IMR-90 (cell line): ENCODE results near the gene DCTD. TPM values are rescaled to one million over a fixed set of nuclear protein-coding genes. Genes with fewer than 3 reads are reported as not detected.

Source experiments
- ATAC-seq: fragments of 200-7000 bp; cut with Tn5 transposase; 2 replicates; pipeline ENCODE4 v1.9.1; 2020; ENCODE audit warnings: low read depth, mild to moderate bottlenecking, moderate library complexity
- BruUV-seq: library from RNA; stranded (reverse); fragments of 400-500 nt; replicated peaks from 2 replicates; lab custom pipeline; 2021; lab: Mats Ljungman, UMichigan
- CTCF ChIA-PET: fragments of 300-600 bp; formaldehyde crosslinking; extraction: SDS; loops from one replicate; lab custom pipeline; 2021; ENCODE audit warnings: antibody characterized with exemption; lab: Yijun Ruan, JAX
- POLR2A ChIA-PET: fragments of 300-600 bp; sonication (Branson Sonifier 250); formaldehyde crosslinking; loops from one replicate; lab custom pipeline; 2022; ENCODE audit warnings: antibody characterized with exemption; ENCODE audit not compliant: unreplicated experiment; lab: Charles Lee
- DNase-seq: peaks from one replicate; pipeline ENCODE4 v3.0.0; 2013
- H2AFZ ChIP-seq: replicated peaks from 2 replicates; pipeline ENCODE3; 2013; ENCODE audit warnings: low read length, mild to moderate bottlenecking; ENCODE audit not compliant: poor library complexity
- H2AK5ac ChIP-seq: 2 replicates; pipeline ENCODE4 v1.6.1; 2013; ENCODE audit warnings: low read depth, low read length, inconsistent platforms
- H2AK9ac ChIP-seq: replicated peaks from 2 replicates; pipeline ENCODE3; 2013; ENCODE audit warnings: mild to moderate bottlenecking, low read depth, low read length, moderate library complexity; ENCODE audit not compliant: poor library complexity
- H2BK120ac ChIP-seq: 2 replicates; pipeline ENCODE4 v1.6.1; 2013; ENCODE audit warnings: low read depth, low read length, inconsistent platforms
- H2BK15ac ChIP-seq: 3 replicates; pipeline ENCODE4 v1.6.1; 2013; ENCODE audit warnings: low read depth, low read length, inconsistent platforms
- H2BK20ac ChIP-seq: 2 replicates; pipeline ENCODE4 v1.6.1; 2013; ENCODE audit warnings: low read depth, mild to moderate bottlenecking, inconsistent platforms, low read length, moderate library complexity
- H2BK5ac ChIP-seq: 2 replicates; pipeline ENCODE4 v1.6.1; 2013; ENCODE audit warnings: mild to moderate bottlenecking, low read depth, low read length, inconsistent platforms; ENCODE audit not compliant: poor library complexity, severe bottlenecking
- H3K14ac ChIP-seq: replicated peaks from 2 replicates; pipeline ENCODE4 v1.6.1; 2013; ENCODE audit warnings: low read depth, low read length, inconsistent platforms
- H3K18ac ChIP-seq: 2 replicates; pipeline ENCODE4 v1.6.1; 2013; ENCODE audit warnings: low read depth, low read length, control low read depth
- H3K23ac ChIP-seq: 2 replicates; pipeline ENCODE4 v1.6.1; 2013; ENCODE audit warnings: low read depth, low read length, inconsistent platforms
- H3K27ac ChIP-seq: 2 replicates; pipeline ENCODE4 v1.5.1; 2013; ENCODE audit warnings: mild to moderate bottlenecking, control low read depth, low read length; ENCODE audit not compliant: insufficient read depth
- H3K27me3 ChIP-seq: 2 replicates; pipeline ENCODE4 v1.6.1; 2013; ENCODE audit warnings: low read length; ENCODE audit not compliant: control insufficient read depth, insufficient read depth
- H3K36me3 ChIP-seq: 2 replicates; pipeline ENCODE4 v1.6.1; 2013; ENCODE audit warnings: low read length, mixed read lengths; ENCODE audit not compliant: control insufficient read depth, insufficient read depth
- H3K4ac ChIP-seq: 2 replicates; pipeline ENCODE4 v1.6.1; 2013; ENCODE audit warnings: low read depth, low read length, inconsistent platforms
- H3K4me1 ChIP-seq: 2 replicates; pipeline ENCODE4 v1.6.1; 2013; ENCODE audit warnings: low read length, mixed read lengths; ENCODE audit not compliant: control insufficient read depth, insufficient read depth
- H3K4me2 ChIP-seq: 2 replicates; pipeline ENCODE4 v1.6.1; 2013; ENCODE audit warnings: low read depth, mild to moderate bottlenecking, control low read depth, low read length, moderate library complexity
- H3K4me3 ChIP-seq: 2 replicates; pipeline ENCODE4 v1.5.1; 2013; ENCODE audit warnings: low read depth, mild to moderate bottlenecking, control low read depth, low read length, moderate library complexity; ENCODE audit not compliant: insufficient read depth
- H3K56ac ChIP-seq: 2 replicates; pipeline ENCODE4 v1.6.1; 2013; ENCODE audit warnings: low read length, inconsistent platforms; ENCODE audit not compliant: insufficient read depth; ENCODE audit errors: extremely low read depth
- H3K79me1 ChIP-seq, 2 experiments: 2 replicates each; pipeline ENCODE4 v1.6.1; 2013; ENCODE audit warnings: low read length in 2 of 2, inconsistent platforms in 1 of 2, low read depth in 1 of 2
- H3K9ac ChIP-seq: 2 replicates; pipeline ENCODE4 v1.6.1; 2013; ENCODE audit warnings: low read depth, low read length, control low read depth
- H3K9me1 ChIP-seq: 2 replicates; pipeline ENCODE4 v1.6.1; 2013; ENCODE audit warnings: low read length, inconsistent platforms; ENCODE audit not compliant: insufficient read depth
- H3K9me3 ChIP-seq: 2 replicates; pipeline ENCODE4 v1.6.1; 2013; ENCODE audit warnings: low read length; ENCODE audit not compliant: control insufficient read depth, insufficient read depth
- H4K20me1 ChIP-seq: 2 replicates; pipeline ENCODE4 v1.6.1; 2013; ENCODE audit warnings: low read length, inconsistent platforms; ENCODE audit not compliant: insufficient read depth
- H4K5ac ChIP-seq: 2 replicates; pipeline ENCODE4 v1.6.1; 2013; ENCODE audit warnings: mild to moderate bottlenecking, low read depth, low read length, control low read depth
- H4K8ac ChIP-seq, 2 experiments: 2 replicates each; pipeline ENCODE4 v1.6.1; 2013; ENCODE audit warnings: low read depth in 2 of 2, low read length in 2 of 2, control low read depth in 1 of 2, inconsistent platforms in 1 of 2
- H4K91ac ChIP-seq: 2 replicates; pipeline ENCODE4 v1.6.1; 2013; ENCODE audit warnings: low read depth, low read length, inconsistent platforms; ENCODE audit not compliant: insufficient read depth
- MAZ ChIP-seq: IDR thresholded peaks from 2 replicates; pipeline ENCODE4 v1.6.1; 2012; ENCODE audit warnings: low read depth, mild to moderate bottlenecking, low read length, improper control_type of control experiment, moderate library complexity, borderline replicate concordance
- POLR2A ChIP-seq: IDR thresholded peaks from 2 replicates; pipeline ENCODE4 v1.6.1; 2012; ENCODE audit warnings: mild to moderate bottlenecking, low read depth, low read length
- RFX5 ChIP-seq: IDR thresholded peaks from 2 replicates; pipeline ENCODE4 v1.8.0; 2012; ENCODE audit warnings: low read depth, mild to moderate bottlenecking, low read length, moderate library complexity
- SMC3 ChIP-seq: fragments of 150-350 bp; IDR thresholded peaks from 2 replicates; pipeline ENCODE4 v1.6.1; 2016; ENCODE audit warnings: low read depth, mild to moderate bottlenecking, antibody characterized with exemption, low read length, moderate library complexity
- USF2 ChIP-seq: fragments of 150-350 bp; IDR thresholded peaks from 2 replicates; pipeline ENCODE4 v1.6.1; 2017; ENCODE audit warnings: mild to moderate bottlenecking, antibody characterized with exemption, low read length, low read depth
- whole genome bisulfite sequencing, 2 experiments: methylation state at CpG; one replicate each; pipeline versions ENCODE4 v1.1.5 to v1.1.7; 2013; ENCODE audit warnings: missing lambda C conversion rate in 2 of 2; ENCODE audit not compliant: insufficient read length in 1 of 2; ENCODE audit errors: extremely low coverage in 2 of 2; 5-methylcytosine and 5-hydroxymethylcytosine counted together
- dilution Hi-C: fragments of 300-500 bp; cut with HindIII; formaldehyde crosslinking; loops from one replicate; pipeline ENCODE4 v1.14.3; 2018; ENCODE audit warnings: low sequenced_read_pairs; ENCODE audit not compliant: unreplicated experiment
- in situ Hi-C: fragments of 300-500 bp; cut with MboI; formaldehyde crosslinking; loops from 3 replicates; pipeline ENCODE4 v1.14.3; 2019; ENCODE audit warnings: low sequenced_read_pairs, inconsistent platforms, mixed read lengths
- intact Hi-C: fragments of 100-400 bp; cut with micrococcal nuclease; formaldehyde crosslinking; loops from 2 replicates; pipeline ENCODE4 v1.10.0; 2022
- polyA plus RNA-seq, 3 experiments: library from polyadenylated mRNA; depleted of rRNA; stranded (reverse); fragments of >200 nt; gene quantifications; 2 replicates each; pipeline ENCODE4 v1.2.3, GENCODE V29; 2012; ENCODE audit warnings: low replicate concordance in 1 of 3
- total RNA-seq: library from RNA; depleted of rRNA; stranded (reverse); fragments of >200 nt; gene quantifications from 2 replicates; pipeline ENCODE4 v1.2.3, GENCODE V29; 2012

DCTD gene
- total and polyA plus RNA-seq, 2 of the 4 experiments (the other 2 are of a cell fraction): 90.3 to 127 TPM

GRCh38 chr4:182877326-182877883 is 39.8 kb downstream of the DCTD start:
- H2AK9ac ChIP-seq: no peak overlapping the region
- no peak overlapping the region for H2BK20ac ChIP-seq
- H2AFZ ChIP-seq: no peak overlapping the region
- H2BK120ac ChIP-seq: no peak overlapping the region
- H2BK5ac ChIP-seq: no peak overlapping the region
- no peaks in the 10 kb centered on the region; the same call in 1 of the 2 replicates for H3K4me1 ChIP-seq
- H3K9me3 ChIP-seq: no peaks in the 10 kb centered on the region
- no peaks in the 10 kb centered on the region for H3K27me3 ChIP-seq
- H4K5ac ChIP-seq: no peak overlapping the region
- no peak overlapping the region for H3K4me3 ChIP-seq
- H3K9me1 ChIP-seq: no peaks in the 10 kb centered on the region; the same call in 1 of the 2 replicates
- no peak overlapping the region for H3K18ac ChIP-seq
- H3K79me1 ChIP-seq: no peaks in the 10 kb centered on the region
- ATAC-seq (no peak), DNase-seq (no peak)
- H4K91ac ChIP-seq: no peak overlapping the region
- no peak overlapping the region for H2BK15ac ChIP-seq
- no TSS peak for BruUV-seq
- CTCF ChIA-PET: no interaction called here
- no peak overlapping the region for H3K4me2 ChIP-seq
- H2AK5ac ChIP-seq: no peak overlapping the region
- no peak overlapping the region for H4K8ac ChIP-seq
- no peak overlapping the region for H3K4ac ChIP-seq
- no peak overlapping the region for H3K23ac ChIP-seq
- peaks cover 4% of the 10 kb centered on the region; the same call in 1 of the 2 replicates for H3K36me3 ChIP-seq
- POLR2A ChIA-PET: no interaction called here
- no CpG with 5 or more reads among the region's 9 CpGs for WGBS, 2 experiments
- dilution Hi-C loops (no loop called here), intact Hi-C loops (no loop called here), in situ Hi-C loops (no loop called here)
- H3K27ac ChIP-seq: no peak overlapping the region
- H3K56ac ChIP-seq: no peak overlapping the region
- TF ChIP-seq USF2 (no peak), POLR2A (no peak), RFX5 (no peak), SMC3 (no peak), MAZ (no peak)
- H4K20me1 ChIP-seq: no peaks in the 10 kb centered on the region
- no peak overlapping the region for H3K14ac ChIP-seq
- H3K9ac ChIP-seq: no peak overlapping the region
